HG03159 (cell line): ENCODE results near the gene SLC25A45.

ENCODE experiments used
- ATAC-seq: cut with Tn5 transposase; IDR thresholded peaks from one replicate; pipeline ENCODE4 v1.9.1; 2021; ENCODE audit warnings: mild to moderate bottlenecking, moderate library complexity; ENCODE audit not compliant: unreplicated experiment

Gene SLC25A45

DNA sequence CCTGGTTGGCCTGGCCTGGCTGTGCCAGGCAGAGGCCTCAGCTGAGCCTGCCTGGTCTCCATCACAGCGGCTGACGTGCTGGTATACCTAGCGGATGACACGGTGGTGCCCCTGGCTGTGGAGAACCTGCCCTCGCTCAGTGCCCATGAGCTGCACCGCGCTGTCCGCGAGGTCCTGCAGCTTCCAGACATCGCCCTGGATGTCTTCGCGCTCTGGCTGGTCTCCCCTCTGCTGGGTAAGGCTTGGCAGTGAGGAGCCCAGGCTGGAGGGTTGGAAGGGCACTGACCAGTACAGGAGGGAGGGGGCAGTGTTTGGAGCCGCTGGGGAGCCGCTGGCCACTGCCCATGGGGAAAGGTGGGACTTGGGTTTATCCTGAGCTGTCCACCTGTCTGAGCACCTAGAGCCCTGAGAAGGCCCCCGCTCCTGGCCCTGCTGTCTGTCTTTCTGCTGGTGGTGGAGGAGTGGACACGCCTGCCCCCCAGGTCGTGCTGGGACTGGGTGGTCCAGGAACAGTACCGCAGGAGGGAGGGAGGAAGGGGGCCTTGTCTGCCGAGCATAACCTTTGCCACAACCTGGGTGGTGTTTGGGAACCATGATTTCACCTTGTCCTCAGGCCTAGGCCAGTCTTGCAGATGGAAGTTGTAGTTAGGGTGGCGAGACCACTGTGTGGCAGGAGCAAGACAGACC is 7.0 kb upstream of the SLC25A45 start:
- no peak for ATAC-seq

DNA sequence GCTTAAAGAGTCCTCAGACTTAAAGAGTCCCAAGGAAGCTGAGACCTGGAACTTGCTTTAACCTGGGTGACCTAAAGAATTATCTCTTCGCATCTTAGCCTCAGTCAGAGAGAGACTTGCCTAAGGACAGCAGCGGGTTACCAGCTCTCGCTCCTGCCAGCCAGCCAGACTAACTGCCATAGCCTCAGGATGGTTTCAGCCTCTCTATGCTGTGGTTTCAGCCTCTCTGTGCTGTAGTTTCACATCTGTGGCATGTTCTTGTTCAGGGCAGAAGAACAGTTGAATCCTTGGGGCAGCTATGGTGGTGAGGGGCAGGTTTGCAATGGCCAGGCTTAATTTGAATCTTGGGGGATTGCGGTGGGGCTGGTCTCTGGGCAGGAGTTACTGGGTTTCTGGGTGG is 6.3 kb upstream of the SLC25A45 start:
- ATAC-seq = no peak

DNA sequence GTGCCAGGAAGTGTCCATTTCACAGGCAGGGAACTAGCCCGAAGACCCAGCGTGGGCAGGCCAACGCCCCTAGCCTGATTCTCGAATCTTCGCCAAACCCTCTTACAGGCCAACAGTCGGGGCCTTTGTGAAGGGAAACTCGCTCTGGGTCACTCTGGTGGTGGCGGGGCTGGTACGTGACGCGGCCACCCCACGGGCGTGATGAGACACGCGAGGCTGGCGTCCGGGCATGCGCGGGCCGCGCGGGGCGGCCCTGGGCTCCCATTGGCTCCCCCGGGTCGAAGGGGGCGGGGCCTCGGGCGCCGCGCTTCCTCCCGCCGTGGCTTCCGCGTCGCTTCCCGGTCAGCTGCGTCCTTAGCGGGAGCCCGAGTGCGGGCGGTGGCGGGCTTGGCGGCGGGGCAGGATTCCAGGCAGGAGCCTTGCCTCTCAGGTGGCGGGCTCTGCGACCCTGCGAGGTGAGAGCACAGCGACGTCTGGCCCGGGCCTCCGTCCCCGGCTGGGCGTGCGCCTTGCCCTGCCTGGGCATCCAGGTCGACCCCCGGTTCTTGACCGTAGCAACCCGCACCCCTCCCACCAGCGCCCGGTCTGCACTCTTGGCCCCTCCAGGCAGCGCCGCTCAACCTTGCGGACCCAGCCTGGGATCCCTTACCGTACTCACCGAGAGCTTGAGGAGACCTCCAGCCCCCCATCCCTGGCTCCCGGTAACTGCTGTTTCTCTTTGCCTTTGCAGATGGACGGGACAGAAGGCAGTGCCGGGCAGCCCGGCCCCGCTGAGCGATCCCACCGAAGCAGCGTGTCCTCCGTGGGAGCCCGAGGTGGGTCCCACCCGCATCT is 4.1 kb upstream of the SLC25A45 start, which contains the start of gene FRMD8:
Gene FRMD8 (plus strand): TSS at position 331 of the 834 bp plus-strand sequence. CDS start 400 bp downstream, at position 731.
- ATAC-seq = no peak

DNA sequence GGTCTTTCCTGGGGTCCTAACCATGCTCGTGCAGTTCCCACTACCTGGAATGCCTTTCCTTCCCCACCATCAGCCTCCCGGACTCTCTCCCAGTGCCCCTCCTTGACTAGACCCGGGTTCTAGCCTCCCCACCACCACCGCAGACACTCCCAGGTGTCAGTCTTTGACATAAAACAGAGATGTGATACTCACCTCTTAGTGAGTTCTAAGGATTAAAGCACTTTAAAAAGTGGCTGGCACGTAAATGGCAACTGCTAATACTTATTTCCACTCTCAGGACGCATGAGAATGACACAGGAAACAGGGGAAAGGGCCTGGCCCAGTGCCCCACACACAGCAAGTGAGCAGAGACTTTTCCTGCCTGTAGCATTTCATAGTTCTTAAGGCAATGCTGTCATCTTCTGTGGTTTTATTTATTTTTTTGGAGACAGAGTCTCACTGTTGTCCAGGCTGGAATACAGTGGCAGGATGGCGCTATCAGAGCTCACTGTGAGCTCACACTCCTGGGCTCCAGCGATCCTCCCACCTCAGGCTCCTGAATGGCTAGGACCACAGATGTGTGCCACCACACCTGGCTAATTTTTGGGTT is 1.9 kb upstream of the SLC25A45 start:
- no peak for ATAC-seq

DNA sequence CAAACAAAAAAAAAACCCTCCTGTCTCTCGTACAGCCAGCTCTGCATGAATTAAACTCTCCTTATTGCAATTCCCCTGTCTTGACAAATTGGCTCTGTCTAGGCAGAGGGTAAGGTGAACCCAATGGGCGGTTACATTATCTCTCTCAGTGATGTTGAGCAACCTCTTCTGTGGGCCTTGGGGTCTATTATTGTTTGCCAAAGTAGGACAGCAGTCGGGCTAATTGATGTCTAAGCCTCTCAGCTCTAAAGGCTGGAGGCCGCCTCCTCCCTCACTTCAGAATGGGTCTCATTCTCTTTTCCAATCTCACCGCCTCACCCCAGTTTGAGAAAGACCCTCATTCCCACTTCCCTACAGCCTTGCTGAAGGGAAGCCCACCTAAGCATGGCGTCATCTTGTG is 1.3 kb upstream of the SLC25A45 start:
- no peak for ATAC-seq

DNA sequence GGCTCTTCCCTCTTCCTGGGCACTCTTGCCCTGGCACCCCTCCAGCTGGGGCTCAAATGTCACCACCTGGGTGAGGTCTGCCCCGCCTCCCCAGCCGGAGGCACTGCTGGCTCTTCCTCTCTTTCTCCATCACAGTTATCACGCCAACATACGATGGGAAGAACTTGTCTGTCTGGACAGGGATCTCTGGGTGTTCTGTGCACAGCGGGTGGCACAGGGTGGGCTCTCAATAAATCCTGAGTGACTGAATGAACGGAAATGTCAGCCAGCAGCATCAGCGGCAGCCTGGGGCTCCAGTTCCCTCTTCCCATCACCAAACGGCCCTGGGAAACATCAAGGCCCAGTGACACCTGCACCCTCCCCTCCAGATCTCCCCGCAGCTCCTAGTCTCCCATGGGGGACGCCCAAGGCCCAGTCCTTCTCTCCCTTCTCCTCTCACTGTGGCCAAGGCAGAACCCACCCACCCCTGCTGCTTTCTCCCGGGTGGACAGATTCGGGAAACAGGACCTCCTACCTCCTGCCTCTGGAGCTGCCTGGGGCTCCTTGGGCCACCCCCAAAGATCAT is 440 bp upstream of the SLC25A45 start:
- peak; percentile 1 for ATAC-seq

DNA sequence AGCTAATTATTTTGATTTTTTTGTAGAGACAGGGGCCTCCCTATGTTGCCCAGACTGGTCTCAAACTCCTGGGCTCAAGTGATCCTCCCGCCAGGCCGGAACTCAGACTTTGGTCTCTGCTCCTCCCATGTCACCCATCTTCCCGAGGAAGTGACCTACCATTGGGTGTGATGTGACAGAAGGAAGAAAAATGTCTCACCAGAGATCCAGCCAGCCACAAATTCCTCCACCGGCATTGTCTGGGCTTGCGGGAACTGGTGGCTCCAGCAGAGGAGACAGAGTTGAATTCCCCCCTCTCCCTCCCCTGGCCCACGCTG is 772 bp downstream of the SLC25A45 start:
- ATAC-seq = no peak

DNA sequence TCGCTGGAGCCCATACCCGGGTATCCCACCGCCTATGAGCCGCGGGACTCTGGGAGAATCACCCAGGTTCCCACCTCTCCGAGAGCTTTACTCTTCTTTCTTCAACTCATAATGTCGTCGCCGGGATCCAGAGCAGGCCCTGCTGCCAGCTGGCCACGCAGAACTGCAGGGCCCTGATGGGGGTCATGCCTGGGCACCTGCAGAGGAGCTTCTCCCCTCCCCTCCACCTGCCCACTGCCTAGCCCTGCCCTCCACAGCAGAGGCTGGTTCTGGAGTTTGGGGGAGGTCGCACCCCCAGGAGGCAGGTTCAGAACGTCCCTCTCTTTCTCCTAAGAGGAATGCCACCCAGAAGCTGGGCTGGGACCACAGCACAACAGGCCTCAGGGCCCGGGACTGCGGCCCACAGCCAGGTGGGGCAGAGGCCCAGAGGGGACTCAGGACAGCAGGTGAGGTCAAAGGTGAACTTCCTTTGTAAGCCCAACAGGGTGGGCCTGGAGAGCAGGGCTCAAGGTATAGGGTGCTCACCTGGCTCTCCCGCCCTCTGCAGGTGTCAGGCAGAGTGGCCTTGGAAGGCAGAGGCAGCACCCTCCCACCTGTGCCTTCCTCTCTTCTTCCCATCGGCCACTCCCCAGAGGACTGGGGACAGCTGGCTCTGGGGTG is 1.9 kb downstream of the SLC25A45 start:
- no peak for ATAC-seq

DNA sequence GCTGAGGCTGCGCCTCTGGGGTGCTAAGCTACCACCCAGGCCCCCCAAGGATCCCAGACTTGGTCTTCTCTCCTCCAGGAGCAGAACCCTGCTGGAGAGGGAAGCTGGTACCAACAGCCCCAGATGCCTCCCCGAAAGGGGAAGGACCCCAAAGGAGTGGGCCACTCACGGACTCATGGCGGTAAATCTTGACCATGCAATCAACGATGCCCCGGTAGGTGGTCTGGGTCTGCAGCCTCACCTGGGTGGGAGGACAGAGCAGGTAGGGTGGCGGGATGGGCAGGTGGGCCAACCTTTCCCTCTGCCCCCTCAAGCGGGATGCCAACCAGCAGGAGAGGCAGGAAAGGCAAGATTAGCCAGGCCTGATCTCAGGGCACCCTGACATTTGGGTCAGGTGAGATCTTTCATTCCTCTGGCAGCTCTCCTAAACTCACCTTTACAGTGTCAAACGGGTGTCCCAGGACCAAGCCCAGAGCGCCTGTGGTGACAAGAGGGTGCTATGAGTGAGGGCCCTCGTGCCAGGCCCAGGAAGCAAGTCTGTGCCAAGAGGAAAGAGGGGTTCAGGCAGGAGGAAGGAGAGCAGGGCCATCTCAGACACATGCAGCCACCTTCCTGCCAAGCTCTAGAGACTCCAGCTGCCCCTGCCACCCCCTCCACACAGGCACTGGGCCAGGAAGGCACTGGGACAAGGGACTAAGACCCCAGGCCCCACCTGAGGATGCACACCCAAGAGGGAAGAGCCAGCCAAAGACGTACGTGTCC is 2.6 kb downstream of the SLC25A45 start:
- no peak for ATAC-seq

DNA sequence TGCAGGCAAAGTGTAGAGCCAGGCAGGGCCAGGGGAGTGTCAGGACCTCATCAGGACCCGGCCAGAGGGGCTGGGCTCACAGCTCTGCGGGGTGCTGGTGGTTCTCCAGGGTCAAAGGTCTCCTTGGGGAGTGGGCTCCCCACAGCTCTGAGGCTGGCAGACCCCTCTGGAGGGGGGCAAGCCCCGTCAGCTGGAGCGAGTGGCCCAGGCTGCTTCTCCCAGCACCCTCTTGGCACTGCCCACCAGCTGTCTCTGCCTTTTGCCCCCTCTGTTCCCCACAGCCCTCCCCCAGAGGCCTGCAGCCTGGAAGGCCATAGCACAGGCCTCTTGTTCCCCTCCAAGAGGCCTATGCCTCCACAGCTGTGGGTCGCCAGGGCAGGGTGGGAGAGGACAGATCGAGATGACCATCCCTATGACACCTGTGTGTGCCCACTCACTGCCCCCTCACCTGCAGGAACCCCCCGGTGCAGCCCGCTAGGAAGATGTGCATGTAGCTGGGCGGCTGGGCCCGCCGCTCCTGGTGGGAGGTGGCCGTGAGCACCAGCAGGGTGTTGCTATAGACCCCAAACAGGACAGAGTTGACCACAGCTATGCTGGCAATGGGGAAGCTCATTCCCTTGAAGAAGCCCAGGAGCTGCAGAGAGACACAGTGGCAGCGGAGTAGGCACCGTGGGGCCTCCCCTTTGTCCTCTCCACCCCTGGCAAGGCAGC is 3.4 kb downstream of the SLC25A45 start:
- no peak for ATAC-seq

DNA sequence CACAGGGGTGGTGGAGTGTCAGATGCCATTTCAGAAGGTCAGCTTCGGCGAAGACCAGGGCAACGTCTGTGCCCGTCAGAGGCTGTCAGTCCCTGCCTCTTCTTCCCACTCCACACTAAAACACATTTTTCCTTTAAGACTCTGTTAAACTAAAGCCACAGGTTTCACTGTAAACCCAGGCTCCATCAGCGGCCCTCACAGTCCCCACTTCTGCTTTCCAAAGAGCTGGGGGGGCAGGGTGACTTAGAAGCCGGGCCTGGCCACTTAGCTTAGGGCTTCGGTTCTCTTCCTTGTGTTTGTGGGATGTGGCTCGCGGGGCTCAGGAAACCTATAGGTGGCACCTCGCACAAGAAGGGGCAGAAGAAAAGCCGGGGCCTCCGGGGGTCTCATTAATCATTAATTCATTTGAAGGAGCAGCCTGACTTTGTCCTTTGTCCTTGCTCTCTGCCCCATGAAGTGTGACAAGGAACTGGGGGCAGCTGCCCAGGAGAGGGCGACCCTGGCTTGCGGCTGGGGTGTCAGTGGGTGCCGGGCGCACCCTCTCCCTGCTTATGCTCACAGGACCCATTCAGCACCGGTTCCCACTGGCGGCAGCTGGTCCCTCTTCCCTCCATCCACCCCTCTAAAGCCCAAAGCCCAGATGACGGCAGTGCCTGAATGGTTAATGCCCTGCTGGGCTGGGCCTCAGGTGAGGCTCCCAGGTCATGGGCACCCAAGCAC is 4.1 kb downstream of the SLC25A45 start:
- no peak for ATAC-seq

DNA sequence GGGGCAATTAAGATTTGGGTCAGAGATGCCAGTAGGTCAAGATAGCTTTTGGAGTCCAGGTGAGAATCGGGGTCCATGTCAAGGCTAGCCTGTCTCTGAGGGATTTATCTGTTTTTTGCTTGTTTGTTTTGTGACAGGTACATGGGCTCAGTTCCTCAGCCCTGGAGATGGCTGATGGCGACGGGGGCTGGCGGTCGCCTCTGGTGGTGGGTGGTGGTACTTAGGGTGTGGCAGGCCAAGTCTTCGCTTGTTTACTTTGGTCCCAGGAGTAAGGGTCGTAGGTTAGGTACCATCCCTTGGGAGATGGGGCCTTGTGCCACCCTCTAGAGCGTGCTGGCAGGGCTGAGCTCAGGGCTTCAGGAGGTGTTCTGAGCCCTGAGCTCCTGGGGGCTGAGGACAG is 4.7 kb downstream of the SLC25A45 start:
- ATAC-seq = no peak

DNA sequence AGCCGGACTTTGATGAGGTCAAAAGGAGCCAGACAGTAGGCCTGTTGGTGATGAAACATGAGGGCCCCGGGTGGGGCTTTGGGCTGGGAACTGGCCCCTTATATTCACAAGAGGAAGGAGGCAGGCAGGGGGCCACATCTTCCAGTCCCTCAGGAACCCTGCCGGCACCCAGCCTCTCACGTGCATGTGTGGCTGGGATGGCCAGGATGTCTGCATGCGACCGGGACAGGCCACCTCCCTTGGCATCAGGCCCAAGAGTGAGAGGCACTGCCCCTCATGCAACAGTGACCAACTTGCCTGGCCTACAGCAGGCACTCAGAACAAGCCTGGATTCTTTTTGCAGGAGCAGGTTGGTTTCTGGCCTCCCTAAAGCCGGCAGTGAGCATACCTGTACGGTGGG is 5.4 kb downstream of the SLC25A45 start:
- ATAC-seq = no peak

DNA sequence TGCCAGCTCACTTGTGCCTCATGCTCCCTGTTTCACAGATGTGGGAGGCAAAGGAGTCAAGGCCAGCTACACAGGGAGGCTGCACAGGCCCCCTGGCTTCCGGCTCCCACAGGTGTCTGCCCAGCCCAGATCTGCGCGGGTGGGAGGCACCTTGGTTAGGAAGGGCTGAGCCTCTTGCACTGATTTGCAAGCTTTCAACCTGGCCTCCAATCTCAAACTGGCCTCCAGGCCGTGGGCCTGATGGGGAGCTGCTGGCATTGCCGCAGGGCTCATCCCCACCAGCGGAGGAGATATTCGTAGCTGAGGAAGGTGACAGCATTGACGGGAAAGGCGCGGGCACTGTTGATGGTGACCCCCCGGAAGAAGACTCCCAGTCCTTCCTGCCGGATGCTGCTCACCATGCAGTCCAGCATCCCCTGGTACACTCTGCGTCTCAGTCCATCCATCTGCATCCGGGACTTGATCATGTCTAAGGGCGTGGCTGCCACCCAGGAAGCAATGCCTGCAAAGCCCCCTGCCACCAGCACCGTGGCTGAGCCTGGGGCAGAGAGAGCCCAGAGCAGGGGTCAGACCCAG is 6.2 kb downstream of the SLC25A45 start:
- ATAC-seq = no peak

DNA sequence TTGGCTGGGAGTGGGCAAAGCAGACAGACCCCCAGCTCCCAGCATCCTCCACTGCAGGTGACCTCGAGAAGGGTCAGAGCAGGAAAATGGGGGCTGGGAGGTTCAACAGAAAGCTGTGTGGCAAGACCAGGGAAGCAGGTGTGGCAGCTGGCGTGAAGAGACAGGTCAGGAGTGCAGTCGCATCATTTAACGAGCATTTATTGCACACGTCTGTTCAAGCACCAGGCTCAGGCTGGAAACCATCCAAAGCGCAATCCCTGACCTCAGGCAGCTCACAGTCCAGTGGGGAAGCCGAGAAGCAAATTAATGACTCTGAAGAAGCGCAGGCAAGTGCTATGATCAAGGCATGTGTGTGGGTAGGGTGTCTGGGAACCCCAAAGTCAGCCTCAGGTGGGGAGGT is 7.4 kb downstream of the SLC25A45 start:
- ATAC-seq = no peak

DNA sequence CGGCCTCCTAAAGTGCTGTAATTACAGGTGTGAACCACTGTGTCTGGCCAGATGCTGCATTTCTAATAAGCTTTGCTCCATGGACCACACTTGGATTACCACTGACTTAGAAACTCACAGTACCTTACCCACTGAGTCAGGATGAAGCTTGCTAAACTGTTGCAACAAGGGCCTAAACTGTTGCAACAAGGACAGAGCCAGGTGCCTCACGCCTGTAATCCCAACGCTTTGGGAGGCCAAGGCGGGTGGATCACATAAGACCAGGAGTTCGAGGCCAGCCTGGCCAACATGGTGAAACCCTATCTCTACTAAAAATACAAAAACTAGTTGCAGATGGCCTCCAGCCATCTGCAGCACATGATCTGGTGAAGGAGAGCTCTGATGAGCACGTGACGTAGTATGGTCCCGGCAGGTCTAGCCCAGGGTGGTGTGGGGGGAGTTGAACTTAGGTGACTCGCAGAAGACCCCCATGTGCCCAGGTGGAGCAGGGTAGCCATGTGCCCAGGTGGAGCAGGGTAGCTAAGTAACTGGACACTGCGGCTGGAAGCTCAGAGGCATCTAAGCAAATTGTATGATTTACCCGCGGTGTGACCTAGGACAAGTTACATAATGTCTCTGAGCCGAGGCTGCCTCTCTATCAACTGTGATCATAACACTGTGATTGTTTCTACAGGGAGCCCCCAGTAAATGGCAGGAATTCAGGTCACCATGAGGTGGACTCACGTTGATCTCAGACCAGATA is 8.4 kb downstream of the SLC25A45 start:
- ATAC-seq = no peak

DNA sequence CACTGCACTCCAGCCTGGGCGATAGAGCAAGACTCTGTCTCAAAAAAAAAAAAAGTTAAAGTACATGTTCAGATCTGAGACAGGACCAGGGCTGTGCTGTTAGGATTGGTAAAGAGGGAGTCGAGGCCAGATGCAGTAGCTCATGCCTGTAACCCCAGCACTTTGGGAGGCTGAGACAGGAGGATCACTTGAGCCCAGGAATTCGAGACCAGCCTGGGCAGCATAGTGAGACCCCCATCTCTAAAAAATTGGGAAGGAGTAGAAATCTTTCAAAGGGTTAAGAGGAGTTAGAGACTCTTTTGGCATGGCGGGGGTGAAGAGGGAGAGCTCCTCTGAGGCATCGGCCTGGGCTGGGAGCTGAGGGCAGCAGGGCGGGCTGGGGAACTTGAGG is 11.8 kb downstream of the SLC25A45 start:
- no peak for ATAC-seq

DNA sequence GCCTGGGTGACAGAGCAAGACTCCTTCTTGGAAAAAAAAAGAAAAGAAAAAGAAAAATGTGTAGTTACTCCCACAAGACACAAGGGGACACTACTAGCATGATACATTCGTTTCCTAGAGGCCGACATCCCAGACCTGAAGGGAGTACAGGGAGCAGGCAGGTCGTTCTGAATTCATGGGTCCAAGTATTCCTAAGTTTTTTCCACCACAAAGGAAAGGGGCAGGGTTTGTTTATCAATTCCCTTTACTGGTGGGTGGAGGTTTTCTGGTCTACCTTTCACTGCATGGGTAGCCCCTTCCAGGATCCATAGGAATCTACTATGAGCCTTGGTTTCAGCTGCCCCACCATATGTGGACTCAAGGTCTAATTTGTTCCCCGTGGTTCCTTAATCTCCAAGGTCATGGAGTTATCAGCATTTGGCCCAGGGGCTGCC is 16.1 kb downstream of the SLC25A45 start:
- no peak for ATAC-seq
